GM21723 (cell line): ENCODE data around the gene COMMD8.

ENCODE experiments used
- ATAC-seq: cut with Tn5 transposase; IDR thresholded peaks from one replicate; pipeline ENCODE4 v1.9.1; 2021; ENCODE audit warnings: mild to moderate bottlenecking, moderate library complexity; ENCODE audit not compliant: unreplicated experiment

COMMD8 gene

DNA sequence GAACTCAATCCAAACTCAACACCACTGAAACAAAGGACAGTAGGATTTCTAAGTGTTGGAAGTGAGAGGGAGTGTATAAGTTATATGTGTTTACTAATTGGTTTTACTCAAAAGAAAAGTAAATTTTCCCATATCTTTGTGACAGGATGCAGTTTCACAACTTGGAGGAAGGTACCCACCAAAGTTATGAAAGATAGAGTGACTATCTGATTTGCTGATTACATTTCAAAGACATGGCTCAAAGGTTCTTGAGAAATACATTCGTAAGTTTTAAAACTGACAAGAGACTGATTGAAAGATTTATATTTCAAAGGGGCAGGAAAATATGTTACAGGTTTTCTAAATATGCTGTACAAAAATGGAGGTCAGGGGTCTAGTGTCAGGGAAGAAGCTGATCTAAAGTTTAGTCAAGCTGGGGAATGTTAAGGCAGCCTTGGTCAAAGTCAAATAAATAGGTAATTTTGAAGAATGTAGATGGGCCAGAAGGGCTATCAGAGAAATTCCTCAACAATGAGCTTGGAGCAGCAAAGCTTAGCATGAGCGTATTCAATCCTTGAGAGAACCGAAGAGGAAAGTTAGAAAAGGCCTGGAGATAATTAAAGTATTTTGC lies 9.7 kb upstream of the COMMD8 start:
- ATAC-seq = no peak

- no peak for ATAC-seq
Measured at GRCh38 chr4:47471591-47471990, 8.1 kb upstream of the COMMD8 start.

GRCh38 chr4:47471064-47471463 lies 7.6 kb upstream of the COMMD8 start:
- no peak for ATAC-seq

- no peak for ATAC-seq
Measured at GRCh38 chr4:47469951-47470350, 6.4 kb upstream of the COMMD8 start.

DNA sequence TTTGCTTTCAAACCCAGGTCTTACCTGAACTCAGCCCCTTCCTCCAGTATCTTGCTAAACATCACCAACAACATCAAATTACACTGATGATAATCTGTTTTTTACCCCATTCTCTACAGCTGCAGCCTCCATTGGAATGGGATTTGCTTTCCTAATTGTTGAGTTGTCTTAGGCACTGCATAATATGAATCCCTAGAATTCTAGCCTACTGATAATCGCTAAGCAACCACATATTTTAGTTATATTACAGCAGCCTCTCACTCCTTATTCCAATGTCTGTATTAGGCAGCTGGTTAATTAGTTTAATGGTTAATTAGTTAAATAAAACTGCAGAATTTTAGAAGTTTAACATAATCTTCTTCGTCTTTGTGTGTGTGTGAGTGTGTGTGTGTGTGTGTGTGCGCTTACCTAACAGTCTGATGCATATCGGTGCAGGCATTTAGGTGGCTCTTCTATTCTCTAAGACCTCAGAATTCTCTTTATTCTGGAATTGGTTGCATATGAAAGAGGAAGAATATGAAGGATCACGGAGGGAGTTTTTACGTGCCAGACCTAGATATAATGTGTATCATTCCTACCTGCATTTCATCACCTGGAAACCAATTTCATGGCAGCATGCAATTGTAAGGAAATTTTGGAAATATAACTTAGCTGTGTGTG lies 5.3 kb upstream of the COMMD8 start:
- no peak for ATAC-seq

DNA sequence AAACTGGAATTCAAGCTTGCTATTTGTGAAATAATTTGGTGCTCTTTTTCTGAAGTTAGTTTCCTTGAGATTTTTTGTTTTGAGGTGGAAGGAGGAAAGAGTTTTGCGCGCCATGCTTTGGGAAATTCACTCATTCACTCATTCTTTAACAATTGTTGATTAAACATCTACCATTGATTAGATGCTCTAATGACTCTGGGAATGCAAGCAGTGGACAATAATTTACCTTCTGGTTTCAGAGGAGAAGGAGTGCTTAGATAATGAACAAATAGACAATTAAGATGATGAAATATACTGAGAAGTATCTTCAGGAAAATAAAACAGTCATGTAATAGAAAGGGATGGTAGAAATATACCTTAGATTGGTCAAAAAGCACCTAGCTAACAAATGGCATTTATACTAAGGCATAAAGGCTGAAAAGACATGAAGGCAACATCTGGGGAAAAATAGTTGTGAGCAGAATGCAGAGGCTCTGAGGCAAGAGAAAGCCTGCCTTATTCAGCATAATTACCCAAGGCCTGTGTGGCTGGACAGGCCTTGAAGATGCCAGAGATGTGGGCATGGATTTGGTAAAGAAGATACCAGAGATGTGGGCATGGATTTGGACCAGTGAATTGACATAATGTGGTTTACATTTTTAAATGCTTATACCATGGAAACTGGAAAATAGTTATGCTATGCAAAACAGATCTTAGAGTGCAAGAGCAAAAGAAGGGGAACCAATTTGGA lies 2.7 kb upstream of the COMMD8 start:
- no peak for ATAC-seq

DNA sequence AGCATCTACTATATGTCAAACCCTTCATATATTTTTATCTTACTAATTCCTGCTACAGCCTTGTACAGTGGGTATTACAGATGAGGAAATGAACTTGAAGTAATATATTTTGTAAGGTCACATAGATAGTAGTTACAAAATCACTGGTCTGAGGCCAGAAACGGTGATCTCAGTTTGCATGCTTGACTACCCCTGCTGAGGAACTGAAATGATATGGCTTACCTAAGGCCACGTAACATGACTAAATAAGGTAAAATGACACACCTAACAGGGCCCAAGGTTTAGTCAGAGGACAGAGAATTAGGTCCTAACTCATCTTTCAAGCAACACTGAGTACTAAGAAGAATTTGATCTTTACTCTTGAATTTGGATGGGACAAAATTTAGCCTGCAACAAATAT lies 1.5 kb upstream of the COMMD8 start:
- ATAC-seq = no peak

DNA sequence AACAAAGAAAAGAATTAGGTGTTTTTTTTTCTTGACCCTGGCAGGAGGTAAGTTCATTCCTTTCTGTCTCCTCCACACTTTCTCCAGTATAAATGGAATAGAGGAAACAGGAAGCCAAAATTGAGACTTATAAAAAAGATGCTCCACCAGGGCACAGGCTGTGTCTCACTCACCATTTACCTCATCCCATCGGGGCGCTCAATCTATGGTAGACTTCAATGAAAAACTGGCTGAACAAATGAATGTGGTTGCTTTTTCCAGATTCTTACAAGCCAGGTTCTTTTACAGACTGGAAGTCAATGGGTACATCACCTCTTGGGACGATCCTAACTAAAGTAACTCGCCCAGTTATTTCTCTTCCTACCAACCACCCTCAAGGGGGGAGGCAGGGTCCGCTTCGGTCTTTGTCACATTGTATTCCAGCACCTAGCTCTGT lies 685 bp downstream of the COMMD8 start:
- ATAC-seq = peak; percentile 34

GRCh38 chr4:47451657-47452056 lies 11.8 kb downstream of the COMMD8 start:
- ATAC-seq = no peak

DNA sequence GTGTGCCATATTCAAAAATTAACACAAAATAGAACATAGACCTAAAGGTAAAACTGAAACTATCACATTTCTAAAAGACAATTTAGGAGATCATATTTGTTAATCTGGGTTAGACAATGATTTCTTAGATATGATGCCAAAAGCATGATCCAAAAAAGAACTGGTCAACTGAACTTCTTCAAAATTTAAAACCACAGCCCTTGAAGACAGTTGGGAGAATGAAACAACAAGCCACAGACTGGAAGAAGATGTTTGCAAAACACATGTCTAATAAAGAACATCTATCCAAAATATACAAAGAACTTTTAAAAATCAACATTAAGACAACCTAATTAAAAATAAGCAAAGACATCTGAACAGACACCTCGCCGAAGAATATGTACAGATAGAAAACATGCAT lies 19.5 kb downstream of the COMMD8 start:
- ATAC-seq = no peak

- peak; percentile 79 for ATAC-seq
Measured at GRCh38 chr4:47442980-47443379, 20.5 kb downstream of the COMMD8 start.

DNA sequence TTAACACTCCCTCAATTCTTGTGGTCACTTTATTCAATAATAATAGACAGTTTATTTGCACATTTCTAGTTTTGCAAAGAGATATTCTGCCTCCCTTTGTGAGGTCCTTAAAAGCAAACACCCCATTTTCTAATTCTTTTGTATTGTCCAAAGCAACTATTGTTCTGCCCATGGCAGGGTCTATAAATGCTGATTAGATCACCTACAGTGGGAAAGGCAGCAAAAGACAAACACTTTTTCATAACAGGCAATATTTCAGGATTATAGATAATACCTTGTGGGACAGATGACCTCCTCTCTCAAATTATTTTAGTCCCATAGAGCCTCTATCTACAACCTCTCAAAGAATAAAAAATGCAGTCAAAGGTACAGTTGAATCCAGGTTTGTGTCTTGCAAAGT lies 28.6 kb downstream of the COMMD8 start:
- no peak for ATAC-seq

DNA sequence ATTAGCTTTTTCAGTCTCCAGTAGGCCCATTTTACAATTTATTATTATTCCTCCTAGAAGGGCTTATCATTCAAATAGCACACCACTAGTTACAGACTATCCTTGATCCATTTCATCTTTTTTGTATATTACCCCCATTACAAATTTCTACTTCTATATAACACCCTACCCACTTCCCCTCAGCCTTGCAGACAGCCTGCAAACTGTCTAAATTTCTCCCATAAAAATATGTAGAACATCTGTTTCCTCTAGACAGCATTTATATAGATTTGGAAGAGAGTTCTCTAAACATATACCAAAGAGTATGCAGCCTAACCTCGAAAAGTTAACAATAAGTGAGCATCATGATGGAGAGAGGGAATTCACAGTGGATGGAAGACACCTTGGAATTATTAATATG lies 30.8 kb downstream of the COMMD8 start:
- ATAC-seq = no peak

- ATAC-seq = no peak
Measured at GRCh38 chr4:47427935-47428334, 35.6 kb downstream of the COMMD8 start.

DNA sequence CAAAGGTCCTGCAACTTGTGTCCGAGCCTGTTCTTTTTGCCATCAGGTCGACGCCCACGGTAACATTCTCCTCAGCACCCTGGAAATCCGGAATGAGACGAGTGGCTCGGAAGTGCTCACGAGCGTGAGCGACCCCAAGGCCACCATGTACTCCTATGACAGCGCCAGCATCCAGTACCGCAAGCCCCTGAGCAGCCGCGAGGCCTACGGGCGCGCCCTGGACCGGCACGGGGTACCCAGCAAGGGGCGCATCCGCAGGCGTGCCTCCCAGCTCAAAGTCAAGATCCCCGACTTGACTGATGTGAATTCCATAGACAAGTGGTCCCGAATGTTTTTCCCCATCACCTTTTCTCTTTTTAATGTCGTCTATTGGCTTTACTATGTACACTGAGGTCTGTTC lies 37.9 kb downstream of the COMMD8 start:
- no peak for ATAC-seq

DNA sequence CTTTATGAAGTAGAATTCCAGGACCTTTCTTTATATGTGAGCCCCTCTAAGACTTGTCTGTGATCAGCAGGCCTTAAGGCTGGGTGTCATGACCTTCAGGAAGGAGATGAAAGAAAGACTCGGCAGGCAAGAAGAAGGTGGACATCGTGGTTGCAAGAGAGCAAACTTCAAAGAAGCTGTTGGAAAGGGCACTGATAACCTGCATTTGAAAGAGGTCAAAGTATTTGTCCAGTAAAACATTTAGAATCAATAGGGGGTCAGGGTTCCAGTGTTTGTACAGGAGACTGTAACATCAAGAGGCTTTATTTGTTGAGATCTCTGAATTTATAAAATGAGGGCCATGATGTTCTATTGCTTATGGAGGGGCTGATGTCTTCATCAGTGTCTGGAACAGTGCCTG lies 44.2 kb downstream of the COMMD8 start:
- ATAC-seq = no peak

GRCh38 chr4:47418147-47418546 lies 45.4 kb downstream of the COMMD8 start:
- no peak for ATAC-seq

DNA sequence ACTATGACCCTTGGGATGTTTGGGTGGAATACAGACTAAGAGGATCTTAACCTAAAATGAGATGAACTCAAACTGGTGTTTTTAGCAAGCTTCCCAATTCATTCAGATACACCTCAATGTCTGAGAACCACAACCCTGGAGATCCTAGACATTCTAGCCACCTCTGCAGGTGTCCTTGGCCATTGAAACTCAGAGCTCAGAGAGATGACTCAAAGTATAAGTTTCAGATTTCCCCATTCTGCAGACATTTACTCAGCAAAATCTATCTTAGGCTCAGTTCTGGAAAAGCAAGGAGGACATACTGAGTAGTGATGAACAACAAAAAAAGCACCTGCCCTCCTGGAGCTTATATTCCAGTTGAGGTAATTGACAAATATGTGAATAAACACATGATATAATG lies 47.8 kb downstream of the COMMD8 start:
- ATAC-seq = peak; percentile 51

DNA sequence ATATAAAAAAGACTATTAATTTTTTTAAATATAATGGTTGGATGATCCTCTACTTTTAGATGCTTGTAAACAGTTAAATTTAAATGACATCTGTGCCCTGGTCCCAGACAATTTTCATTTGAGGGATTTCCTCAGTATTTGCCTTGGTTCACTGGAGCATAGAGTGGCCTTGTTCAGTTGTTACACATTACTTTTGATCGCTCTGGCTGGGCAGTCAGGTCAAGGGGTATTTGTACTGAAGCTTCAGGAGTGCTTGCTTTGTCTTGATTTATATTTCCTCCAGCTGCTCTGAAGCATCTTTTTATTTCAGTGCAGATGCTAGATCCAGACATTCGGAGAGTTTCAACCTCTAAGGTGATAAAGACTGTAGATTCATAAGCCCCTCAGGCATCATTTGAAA lies 50.0 kb downstream of the COMMD8 start:
- no peak for ATAC-seq

- ATAC-seq = no peak
Measured at GRCh38 chr4:47410271-47410670, 53.2 kb downstream of the COMMD8 start.

DNA sequence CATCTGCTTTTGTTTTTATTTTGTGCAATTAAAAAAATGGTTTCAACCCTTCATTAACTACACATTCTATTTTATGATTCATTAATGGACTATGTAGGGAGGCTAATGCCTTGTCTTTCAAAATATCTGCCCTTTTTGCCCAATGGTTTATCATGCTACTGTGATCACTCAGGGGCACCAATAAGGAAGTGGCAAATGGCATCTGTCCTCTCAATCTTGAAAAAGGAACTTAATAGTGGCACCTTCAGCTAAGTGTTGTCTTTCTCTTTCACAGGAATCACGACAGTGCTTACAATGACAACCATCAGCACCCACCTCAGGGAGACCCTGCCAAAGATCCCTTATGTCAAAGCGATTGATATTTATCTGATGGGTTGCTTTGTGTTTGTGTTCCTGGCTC lies 57.1 kb downstream of the COMMD8 start:
- no peak for ATAC-seq
